Gastroesophageal sphincter (tissue), 4 donors: ENCODE measurements around the gene NR4A3. TPM values are rescaled to one million over a fixed set of nuclear protein-coding genes. Genes with fewer than 3 reads are reported as not detected.

ENCODE experiments used
- ATAC-seq: fragments of 150-250 bp; one replicate; pipeline ENCODE4 v1.9.1; 2016; ENCODE audit warnings: mild to moderate bottlenecking, moderate library complexity
- H3K27ac ChIP-seq, 4 donors: fragments of 200-600 bp; sonication (generic) in 3 of 4; 1 replicate in 3 of 4; 2 replicates in 1 of 4; pipeline ENCODE4 v1.5.1; 2016 to 2019
- H3K27me3 ChIP-seq: fragments of 200-600 bp; sonication (generic); one replicate; pipeline ENCODE4 v1.5.1; 2019
- H3K36me3 ChIP-seq, 2 donors: fragments of 200-600 bp; sonication (generic); one replicate each; pipeline ENCODE4 v1.5.1; 2019; ENCODE audit warnings: control low read depth in 1 of 2
- H3K4me1 ChIP-seq, 3 donors: fragments of 200-600 bp; sonication (generic); 1 replicate in 2 of 3; 2 replicates in 1 of 3; pipeline ENCODE4 v1.5.1; 2016 to 2019; ENCODE audit warnings: control low read depth in 2 of 3
- H3K4me3 ChIP-seq, 2 donors: fragments of 200-600 bp; sonication (generic); one replicate each; pipeline ENCODE4 v1.5.1; 2019; ENCODE audit warnings: mild to moderate bottlenecking in 1 of 2, moderate library complexity in 1 of 2
- H3K9me3 ChIP-seq, 3 donors: fragments of 200-600 bp; sonication (generic); one replicate each; pipeline ENCODE4 v1.5.1; 2017 to 2019; ENCODE audit warnings: control low read depth in 2 of 3
- CTCF ChIP-seq, 4 experiments: fragments of 200-600 bp in 2 of 4; fragments of 450-650 bp in 2 of 4; sonication (generic) in 1 of 4; IDR thresholded peaks; one replicate each; pipeline ENCODE4 v1.5.1; 2017 to 2019; ENCODE audit warnings: antibody characterized with exemption in 4 of 4, mild to moderate bottlenecking in 2 of 4, moderate library complexity in 2 of 4
- EP300 ChIP-seq: sonication (generic); formaldehyde crosslinking; IDR thresholded peaks from one replicate; pipeline ENCODE4 v1.6.1; 2017; ENCODE audit warnings: antibody characterized with exemption, mild to moderate bottlenecking
- POLR2A ChIP-seq, 2 donors: fragments of 450-650 bp; IDR thresholded peaks; one replicate each; pipeline ENCODE4 v1.6.1; 2017; ENCODE audit warnings: antibody characterized with exemption in 2 of 2, mild to moderate bottlenecking in 2 of 2, moderate library complexity in 1 of 2
- POLR2AphosphoS5 ChIP-seq: sonication (generic); formaldehyde crosslinking; IDR thresholded peaks from one replicate; pipeline ENCODE4 v1.6.1; 2017; ENCODE audit warnings: antibody characterized with exemption
- WGBS, 2 donors: methylation state at CpG; one replicate each; pipeline ENCODE4 v1.1.5; 2018; ENCODE audit warnings: low coverage in 1 of 2; 5-methylcytosine and 5-hydroxymethylcytosine counted together
- total RNA-seq, 4 donors: library from RNA; depleted of rRNA; stranded (reverse); fragments of >200 nt; gene quantifications; one replicate each; pipeline ENCODE4 v1.1.0, GENCODE V29; 2016

NR4A3 gene
- total RNA-seq, 4 donors from 2014 or later: 0.52 to 51.2 (median 2.0) TPM

- TF ChIP-seq CTCF (IDR thresholded peaks at IDR 0.05) (peak in 1 of 4 experiments; percentile 40), POLR2AphosphoS5 (peak; percentile 93), EP300 (peak; percentile 98), POLR2A (IDR thresholded peaks at IDR 0.05) (no peak)
- Histone ChIP-seq H3K9me3 (no peaks in the 10 kb centered on the region), H3K4me3 (peak overlapping the region; percentile 60 to 92), H3K36me3 (no peaks in the 10 kb centered on the region), H3K27ac (peak overlapping the region; percentile 97 to 99 (median 98)), H3K4me1 (peaks cover 4 to 56% (median 6%) of the 10 kb centered on the region in 3 donors), H3K27me3 (no peaks in the 10 kb centered on the region)
- 0 to 1% methylated on average over 8 to 19 of the region's 81 CpGs for WGBS, 2 donors
- peak; percentile 79 for ATAC-seq
Observed at GRCh38 chr9:99819856-99820684, 1.6 kb upstream of the NR4A3 start.

DNA sequence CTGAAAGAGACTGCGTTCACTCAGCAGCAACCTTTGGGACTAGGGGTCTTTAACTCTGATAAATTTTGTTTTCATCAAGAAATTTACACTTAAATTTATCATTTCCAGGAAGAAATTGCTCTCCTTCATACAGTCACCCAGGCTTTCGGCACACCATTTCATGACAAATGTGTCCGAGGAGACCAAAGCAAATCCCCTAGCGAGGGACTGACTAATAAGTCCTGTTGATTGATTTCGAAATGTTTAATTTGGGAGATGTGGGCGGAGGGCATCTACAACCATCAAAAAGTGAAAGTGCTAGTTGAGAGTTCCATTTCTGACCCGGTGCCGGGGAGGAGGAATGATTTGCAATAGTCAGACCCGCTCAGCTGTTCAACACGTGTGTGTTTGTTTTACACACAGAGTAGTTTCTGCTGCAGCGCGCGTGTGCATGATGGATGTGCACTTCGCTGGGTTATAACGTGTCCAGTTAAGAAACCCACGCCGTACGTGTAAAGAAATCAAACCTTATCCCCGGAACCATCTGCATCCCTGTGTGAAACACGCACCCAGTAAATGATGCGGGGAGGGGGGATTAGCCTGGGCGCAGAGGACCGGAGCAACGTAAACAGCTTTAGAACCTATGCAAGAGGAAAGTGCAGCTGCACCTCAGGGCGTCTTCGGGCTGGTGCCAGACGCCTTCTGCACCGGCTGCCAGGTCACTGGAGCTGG, 845 bp upstream of the NR4A3 start:
- H3K36me3 ChIP-seq: no peaks in the 10 kb centered on the region
- H3K27ac ChIP-seq: peak overlapping the region; percentile 87 to 99 (median 98)
- H3K4me1 ChIP-seq: peaks cover 4 to 64% (median 6%) of the 10 kb centered on the region in 3 donors
- TF ChIP-seq EP300 (no peak), POLR2AphosphoS5 (peak; percentile 54)
- WGBS, 2 donors: 0% methylated on average over 15 to 17 of the region's 28 CpGs
- peak overlapping the region; percentile 60 to 92 for H3K4me3 ChIP-seq
- peaks cover 5% of the 10 kb centered on the region for H3K27me3 ChIP-seq
- peak; percentile 8 for ATAC-seq
- H3K9me3 ChIP-seq: no peaks in the 10 kb centered on the region

- WGBS, 2 donors: 0% methylated on average over 14 to 15 of the region's 51 CpGs
- no peak for TF ChIP-seq POLR2A (IDR thresholded peaks at IDR 0.05)
- TF ChIP-seq CTCF (IDR thresholded peaks at IDR 0.05): no peak
- TF ChIP-seq POLR2AphosphoS5: no peak
- TF ChIP-seq EP300: no peak
- Histone ChIP-seq H3K4me3 (peak overlapping the region; percentile 60 to 92), H3K27ac (peak overlapping the region; percentile 87 to 99 (median 98)), H3K36me3 (no peaks in the 10 kb centered on the region), H3K9me3 (no peaks in the 10 kb centered on the region), H3K4me1 (peaks cover 4 to 64% (median 6%) of the 10 kb centered on the region in 3 donors), H3K27me3 (peaks cover 7% of the 10 kb centered on the region)
- ATAC-seq: no peak
Observed at GRCh38 chr9:99822109-99822805, 572 bp downstream of the NR4A3 start.

- no peak for ATAC-seq
- Histone ChIP-seq H3K4me1 (peaks cover 4 to 60% (median 6%) of the 10 kb centered on the region in 3 donors), H3K27ac (peak overlapping the region in 3 of 4 donors; percentile 97 to 99 (median 99)), H3K27me3 (peaks cover 7% of the 10 kb centered on the region), H3K9me3 (no peaks in the 10 kb centered on the region), H3K4me3 (peak overlapping the region; percentile 60 to 92), H3K36me3 (no peaks in the 10 kb centered on the region)
- 0% methylated on average over 9 to 20 of the region's 40 CpGs for WGBS, 2 donors
- TF ChIP-seq POLR2AphosphoS5 (no peak), EP300 (no peak), POLR2A (IDR thresholded peaks at IDR 0.05) (no peak), CTCF (IDR thresholded peaks at IDR 0.05) (no peak)
Observed at GRCh38 chr9:99822806-99823591, 1.3 kb downstream of the NR4A3 start.
